Chondrocyte (in vitro differentiated cells): ENCODE data around the gene SEC16B. TPM values are rescaled to one million over a fixed set of nuclear protein-coding genes. Genes with fewer than 3 reads are reported as not detected.

ENCODE experiments used
- DNase-seq: peaks from one replicate; pipeline ENCODE4 v3.0.0; 2021; ENCODE audit warnings: mixed read lengths, low spot score
- H3K27ac Mint-ChIP-seq: one replicate; pipeline ENCODE4 v1.8.0; 2021; ENCODE audit warnings: mild to moderate bottlenecking, moderate library complexity, mixed read lengths; ENCODE audit not compliant: unreplicated experiment
- H3K27me3 Mint-ChIP-seq: 2 replicates; pipeline ENCODE4 v1.8.0; 2021; ENCODE audit warnings: low read depth, mixed read lengths
- H3K36me3 Mint-ChIP-seq: 2 replicates; pipeline ENCODE4 v1.8.0; 2021; ENCODE audit warnings: low read depth, mixed read lengths
- H3K4me1 Mint-ChIP-seq: 2 replicates; pipeline ENCODE4 v1.8.0; 2021; ENCODE audit warnings: low read depth, mild to moderate bottlenecking, mixed read lengths
- H3K4me3 Mint-ChIP-seq: one replicate; pipeline ENCODE4 v1.8.0; 2021; ENCODE audit warnings: mild to moderate bottlenecking, moderate library complexity, mixed read lengths; ENCODE audit not compliant: unreplicated experiment
- H3K9me3 Mint-ChIP-seq: 2 replicates; pipeline ENCODE4 v1.8.0; 2021; ENCODE audit warnings: low read depth, mixed read lengths
- CTCF ChIP-seq: fragments of 200-600 bp; sonication (generic); IDR thresholded peaks from 2 replicates; pipeline ENCODE4 v1.5.0; 2021; ENCODE audit warnings: antibody characterized with exemption, mild to moderate bottlenecking, moderate library complexity
- total RNA-seq: library from RNA; stranded (reverse); gene quantifications from 3 replicates; pipeline ENCODE4 v1.2.1, GENCODE V29; 2021

Gene SEC16B
- total RNA-seq, 1 donor from 2014 or later, result 3.6 TPM

- Mint-ChIP-seq H3K36me3 (no peaks in the 10 kb centered on the region), H3K27me3 (peaks cover 65% of the 10 kb centered on the region), H3K27ac (no peak overlapping the region), H3K4me3 (no peak overlapping the region), H3K4me1 (no peaks in the 10 kb centered on the region), H3K9me3 (peaks cover 4% of the 10 kb centered on the region)
- no peak for TF ChIP-seq CTCF
- DNase-seq, result no peak
Observed at GRCh38 chr1:177905686-177906085, 64.2 kb downstream of the SEC16B start.

- Mint-ChIP-seq H3K27ac (no peak overlapping the region), H3K36me3 (no peaks in the 10 kb centered on the region), H3K9me3 (no peaks in the 10 kb centered on the region), H3K27me3 (peaks cover 50% of the 10 kb centered on the region), H3K4me1 (no peaks in the 10 kb centered on the region), H3K4me3 (no peak overlapping the region)
- no peak for TF ChIP-seq CTCF
- DNase-seq, result no peak
Observed at GRCh38 chr1:177902266-177902665, 67.6 kb downstream of the SEC16B start.

GRCh38 chr1:177897998-177898654, 71.7 kb downstream of the SEC16B start:
- H3K4me1 Mint-ChIP-seq, result no peaks in the 10 kb centered on the region
- no peak overlapping the region for H3K4me3 Mint-ChIP-seq
- H3K27me3 Mint-ChIP-seq, result peaks cover 37% of the 10 kb centered on the region
- DNase-seq, result no peak
- no peaks in the 10 kb centered on the region for H3K9me3 Mint-ChIP-seq
- TF ChIP-seq CTCF, result no peak
- H3K36me3 Mint-ChIP-seq, result no peaks in the 10 kb centered on the region
- H3K27ac Mint-ChIP-seq, result no peak overlapping the region

GRCh38 chr1:177897281-177897997, 72.4 kb downstream of the SEC16B start:
- no peak for DNase-seq
- no peaks in the 10 kb centered on the region for H3K36me3 Mint-ChIP-seq
- H3K4me3 Mint-ChIP-seq, result no peak overlapping the region
- H3K4me1 Mint-ChIP-seq, result no peaks in the 10 kb centered on the region
- no peaks in the 10 kb centered on the region for H3K9me3 Mint-ChIP-seq
- H3K27me3 Mint-ChIP-seq, result peaks cover 34% of the 10 kb centered on the region
- TF ChIP-seq CTCF, result no peak
- no peak overlapping the region for H3K27ac Mint-ChIP-seq

Other genes starting within 250 kb of the SEC16B start
- 38.4 to 54.4 TPM (median 40.1 TPM) in 3 replicates for gene RASAL2, start 124.0 kb upstream of the SEC16B start, total RNA-seq